Ovary (tissue), 9 donors: ENCODE results near the gene E2F4. TPM values are rescaled to one million over a fixed set of nuclear protein-coding genes. Genes with fewer than 3 reads are reported as not detected.

Experiments
- DNase-seq, 5 donors: peaks; one replicate each; pipeline ENCODE4 v3.0.0-alpha.2; 2019 to 2020
- H3K27ac ChIP-seq, 2 donors: fragments of 200-600 bp; one replicate each; pipeline versions ENCODE4 v1.5.1 to v1.8.0; 2019 to 2022
- H3K27me3 ChIP-seq: fragments of 200-600 bp; one replicate; pipeline ENCODE4 v1.8.0; 2022
- H3K36me3 ChIP-seq: fragments of 200-600 bp; sonication (generic); one replicate; pipeline ENCODE4 v1.5.1; 2019
- H3K4me1 ChIP-seq: one replicate; pipeline ENCODE4 v1.8.1; 2013; ENCODE audit warnings: mild to moderate bottlenecking, moderate library complexity; ENCODE audit not compliant: insufficient read depth
- H3K4me3 ChIP-seq: fragments of 200-600 bp; sonication (generic); one replicate; pipeline ENCODE4 v1.5.1; 2017
- H3K9me3 ChIP-seq, 2 donors: fragments of 200-600 bp in 1 of 2; sonication (generic) in 1 of 2; one replicate each; pipeline versions ENCODE4 v1.5.1 to v1.8.1; 2013 to 2019; ENCODE audit warnings: mild to moderate bottlenecking in 1 of 2, moderate library complexity in 1 of 2
- EP300 ChIP-seq: sonication (generic); formaldehyde crosslinking; IDR thresholded peaks from one replicate; pipeline ENCODE4 v1.6.1; 2017; ENCODE audit warnings: antibody characterized with exemption
- POLR2A ChIP-seq: fragments of 450-650 bp; IDR thresholded peaks from one replicate; pipeline ENCODE4 v1.6.1; 2017; ENCODE audit warnings: antibody characterized with exemption, mild to moderate bottlenecking, moderate library complexity
- WGBS, 3 donors: extraction: QIAGEN DNeasy Blood & Tissue Kit in 1 of 3; methylation state at CpG; one replicate each; pipeline versions ENCODE4 v1.1.5 to v1.1.7; 2013 to 2017; 5-methylcytosine and 5-hydroxymethylcytosine counted together
- intact Hi-C, 4 donors: fragments of 100-400 bp; cut with DNase I; formaldehyde crosslinking; loops; one replicate each; pipeline versions ENCODE4 v1.11.0 to v1.15.1; 2022 to 2023
- polyA plus RNA-seq, 2 donors: library from polyadenylated mRNA; stranded (reverse); fragments of 200-250 nt in 1 of 2; fragments of 350-450 nt in 1 of 2; fragmentation: Illumina TruSeq in 1 of 2; extraction: RNeasy Lipid Tissue Mini Kit (QIAGEN cat#74804) in 1 of 2; gene quantifications; one replicate each; pipeline ENCODE4 v1.2.3, GENCODE V29; 2013 to 2014
- total RNA-seq, 7 donors: library from RNA; depleted of rRNA in 2 of 7; stranded (reverse); fragments of >200 nt in 2 of 7; fragmentation: NEBNext Ultra II Directional in 3 of 7; extraction: Animal tissue kit (Norgen Biotek cat#: 25700) in 3 of 7; gene quantifications; one replicate each; pipeline versions ENCODE4 v1.1.0 to v1.2.4, GENCODE V29; 2016 to 2023
- TF ChIP-seq, protein P1 (sequence below), 3 donors: fragments of 450-650 bp in 2 of 3; fragments of 200-600 bp in 1 of 3; IDR thresholded peaks; one replicate each; pipeline versions ENCODE4 v1.5.1 to v1.8.0; 2016 to 2022; ENCODE audit warnings: antibody characterized with exemption in 3 of 3, mild to moderate bottlenecking in 1 of 3
- donor health status: DM: no; HTN: no; CAD: no; lungs with moderate emphysema.
- donor health status: DM: no; HTN: no; CAD: no.
- donor health status: Bipolar disorder and iron deficiency.
- donor health status: DM: yes; HTN: yes; CAD: no.
- donor health status: DM: no; HTN: no; CAD: no.
- donor health status: DM: yes; HTN: yes; CAD: no.

The E2F4 gene
- total and polyA plus RNA-seq, 9 donors, result 17.6 to 75.7 (median 49.7) TPM

DNA sequence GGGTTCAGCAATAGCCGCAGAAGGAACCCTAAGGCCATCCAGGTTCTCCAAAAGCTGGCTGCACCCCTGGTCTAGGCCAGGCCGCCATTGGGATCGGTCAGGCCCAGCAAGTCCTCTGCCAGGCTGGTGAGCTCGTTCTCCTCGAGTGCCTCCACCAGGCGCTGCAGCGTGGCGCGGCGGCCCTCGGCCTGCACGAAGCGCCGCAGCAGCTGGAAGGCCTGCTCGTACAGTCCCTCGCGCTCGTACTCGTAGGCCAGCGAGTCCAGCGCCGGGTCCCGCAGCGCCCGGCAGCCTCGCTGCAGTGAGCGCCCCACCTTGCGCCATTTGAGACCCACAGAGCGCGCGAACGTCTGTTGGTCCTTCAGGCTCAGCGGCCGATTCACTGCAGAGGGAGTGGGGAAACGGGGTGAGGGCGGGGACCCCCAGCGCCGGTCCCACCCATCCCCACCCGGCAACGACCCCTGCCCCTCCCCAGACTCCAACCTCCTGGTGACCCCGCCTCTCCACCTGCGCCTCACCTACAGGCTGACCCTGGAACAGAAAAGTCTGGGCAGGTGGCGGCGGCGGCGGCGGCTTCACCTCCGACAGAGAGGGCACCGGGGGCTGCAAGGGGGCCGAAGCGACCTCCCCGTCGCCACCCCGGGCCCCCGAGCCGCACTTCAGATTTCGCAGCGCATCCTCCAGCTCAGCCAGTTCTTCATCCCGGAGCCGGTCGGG lies 37.2 kb upstream of the E2F4 start:
- intact Hi-C loops, result loop anchor here (1.0 to 10.0 kb wide), 5 partner anchors 176 to 260 kb away; partner anchors contain the start of gene CES3 (in 1 of the 4)
- H3K4me3 ChIP-seq, result no peak overlapping the region
- TF ChIP-seq, protein P1, sequence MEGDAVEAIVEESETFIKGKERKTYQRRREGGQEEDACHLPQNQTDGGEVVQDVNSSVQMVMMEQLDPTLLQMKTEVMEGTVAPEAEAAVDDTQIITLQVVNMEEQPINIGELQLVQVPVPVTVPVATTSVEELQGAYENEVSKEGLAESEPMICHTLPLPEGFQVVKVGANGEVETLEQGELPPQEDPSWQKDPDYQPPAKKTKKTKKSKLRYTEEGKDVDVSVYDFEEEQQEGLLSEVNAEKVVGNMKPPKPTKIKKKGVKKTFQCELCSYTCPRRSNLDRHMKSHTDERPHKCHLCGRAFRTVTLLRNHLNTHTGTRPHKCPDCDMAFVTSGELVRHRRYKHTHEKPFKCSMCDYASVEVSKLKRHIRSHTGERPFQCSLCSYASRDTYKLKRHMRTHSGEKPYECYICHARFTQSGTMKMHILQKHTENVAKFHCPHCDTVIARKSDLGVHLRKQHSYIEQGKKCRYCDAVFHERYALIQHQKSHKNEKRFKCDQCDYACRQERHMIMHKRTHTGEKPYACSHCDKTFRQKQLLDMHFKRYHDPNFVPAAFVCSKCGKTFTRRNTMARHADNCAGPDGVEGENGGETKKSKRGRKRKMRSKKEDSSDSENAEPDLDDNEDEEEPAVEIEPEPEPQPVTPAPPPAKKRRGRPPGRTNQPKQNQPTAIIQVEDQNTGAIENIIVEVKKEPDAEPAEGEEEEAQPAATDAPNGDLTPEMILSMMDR (IDR thresholded peaks at IDR 0.05), result no peak
- TF ChIP-seq POLR2A, result no peak
- no peaks in the 10 kb centered on the region for H3K9me3 ChIP-seq
- DNase-seq, result no peak
- peaks cover 5% of the 10 kb centered on the region for H3K4me1 ChIP-seq
- H3K36me3 ChIP-seq, result no peaks in the 10 kb centered on the region
- WGBS, 3 donors, result 26 to 33% (median 31%) methylated on average over 51 to 61 of the region's 61 CpGs
- no peak overlapping the region for H3K27ac ChIP-seq
- H3K27me3 ChIP-seq, result no peaks in the 10 kb centered on the region

DNA sequence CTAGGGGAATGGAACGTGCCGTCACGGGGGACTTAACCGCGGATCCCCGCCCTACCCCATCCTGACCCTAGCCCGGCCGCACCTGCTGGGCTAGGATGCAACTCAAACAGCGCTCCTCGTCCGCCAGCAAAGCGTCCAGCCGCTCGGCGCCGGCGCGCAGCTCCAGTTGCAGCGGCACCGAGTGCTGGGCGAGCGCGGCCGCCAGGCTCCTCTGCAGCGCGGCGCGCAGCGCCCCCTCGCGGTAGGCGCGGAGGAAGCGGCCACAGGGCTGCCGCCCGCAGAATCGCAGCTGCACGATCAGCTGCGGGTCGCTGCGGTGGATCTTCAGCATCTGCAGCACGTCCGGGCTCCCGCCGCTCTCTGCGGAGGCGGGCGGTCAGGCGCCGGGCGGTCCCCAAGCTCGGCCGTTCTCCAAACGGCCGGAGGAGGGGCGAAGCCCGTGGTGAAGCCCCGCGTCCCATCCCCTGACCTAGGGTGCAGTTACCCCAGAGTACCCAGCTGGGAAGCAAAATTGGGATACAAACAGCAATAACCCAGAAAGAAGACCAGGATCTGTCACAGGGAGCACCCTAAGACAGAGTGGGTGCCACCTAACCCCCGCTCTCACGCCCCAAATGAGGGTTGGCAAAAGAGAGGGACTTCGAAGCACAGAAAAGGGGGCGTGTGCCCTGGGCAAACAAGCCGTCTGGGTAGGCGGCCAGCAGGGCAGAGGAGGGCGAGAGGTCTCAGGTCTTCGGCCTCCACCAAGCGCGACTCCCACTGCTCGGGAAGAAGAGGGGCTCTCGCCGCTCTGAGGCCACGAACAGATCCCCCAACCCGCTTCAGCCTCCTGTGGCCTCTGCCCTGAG lies 36.4 kb upstream of the E2F4 start:
- Histone ChIP-seq H3K9me3 (no peaks in the 10 kb centered on the region), H3K4me3 (no peak overlapping the region), H3K36me3 (no peaks in the 10 kb centered on the region), H3K4me1 (peaks cover 5% of the 10 kb centered on the region), H3K27me3 (no peaks in the 10 kb centered on the region), H3K27ac (no peak overlapping the region)
- DNase-seq, result peak; percentile 72 to 89 (median 81)
- WGBS, 3 donors, result 10 to 20% (median 15%) methylated on average over 46 to 74 of the region's 74 CpGs
- intact Hi-C loops, result loop anchor here in 3 of 4 donors (2.0 to 10.0 kb wide), 4 partner anchors 179 to 261 kb away; partner anchors contain the start of gene CES3 (in 1 of the 3)
- peak; percentile 22 for TF ChIP-seq POLR2A
- TF ChIP-seq, protein P1 (IDR thresholded peaks at IDR 0.05), result peak; percentile 95 to 98 (median 98)
- no peak for TF ChIP-seq EP300

DNA sequence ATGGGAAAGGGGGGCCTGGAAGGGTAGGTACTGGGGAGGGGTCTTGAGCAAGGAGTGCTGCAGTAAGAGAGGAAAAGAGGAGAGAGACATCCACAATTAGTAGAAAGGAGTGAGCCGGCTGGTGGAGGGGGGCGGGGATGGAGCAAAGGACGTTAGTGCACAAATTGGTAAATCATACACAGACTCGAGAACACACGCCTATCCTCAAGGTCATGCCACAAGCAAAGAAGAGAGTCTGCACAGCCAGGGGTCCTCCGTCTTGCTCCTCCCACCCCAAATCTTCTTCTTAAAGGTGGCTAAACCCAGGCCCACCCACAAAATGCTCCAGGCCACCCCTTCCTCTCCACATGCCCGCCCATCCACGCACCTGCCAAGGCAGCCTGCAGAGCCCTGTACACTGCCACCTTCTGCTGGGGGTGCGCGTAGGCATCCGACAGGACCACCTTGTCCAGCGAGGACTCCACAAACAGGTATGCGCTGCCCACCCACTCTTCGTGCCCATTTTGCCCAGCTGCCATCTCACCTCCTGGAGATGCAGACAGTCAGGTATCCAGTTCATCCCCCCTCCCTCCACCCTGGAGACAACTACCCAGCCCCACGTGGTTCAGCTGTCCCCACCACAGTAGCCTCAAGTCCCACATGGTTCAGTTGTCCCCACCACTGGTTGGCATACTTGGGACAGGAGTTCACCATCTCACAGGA lies 35.7 kb upstream of the E2F4 start:
- Histone ChIP-seq H3K4me1 (peaks cover 9% of the 10 kb centered on the region), H3K27me3 (no peaks in the 10 kb centered on the region), H3K9me3 (no peaks in the 10 kb centered on the region), H3K27ac (no peak overlapping the region), H3K4me3 (no peak overlapping the region), H3K36me3 (no peaks in the 10 kb centered on the region)
- 51 to 66% (median 58%) methylated on average over 15 of the region's 15 CpGs for WGBS, 3 donors
- intact Hi-C loops, result loop anchor here in 2 of 4 donors (5.0 to 10.0 kb wide), 3 partner anchors 194 to 261 kb away; partner anchors contain the start of gene CES3 (in 1 of the 2)
- TF ChIP-seq, protein P1 (IDR thresholded peaks at IDR 0.05), result no peak
- TF ChIP-seq EP300 (no peak), POLR2A (no peak)
- DNase-seq, result peak in 1 of 5 donors; percentile 32
